GM23338 (cell line): ENCODE results near the gene CTNND2. TPM values are rescaled to one million over a fixed set of nuclear protein-coding genes. Genes with fewer than 3 reads are reported as not detected.

Source experiments
- ATAC-seq: fragments of 200-7000 bp; cut with Tn5 transposase; 3 replicates; pipeline ENCODE4 v1.9.1; 2020
- DNase-seq: peaks from one replicate; pipeline ENCODE4 v3.0.0-alpha.2; 2015; ENCODE audit warnings: low spot score
- H2AFZ ChIP-seq: fragments of 200-600 bp; sonication (generic); 2 replicates; pipeline ENCODE4 v1.8.0; 2016; ENCODE audit warnings: antibody characterized with exemption, mild to moderate bottlenecking, moderate library complexity
- H3F3A ChIP-seq: fragments of 200-600 bp; sonication (generic); replicated peaks from 2 replicates; pipeline ENCODE4 v1.8.0; 2017; ENCODE audit warnings: antibody characterized with exemption, mixed run types, low read depth
- H3K27ac ChIP-seq: fragments of 200-600 bp; sonication (generic); 2 replicates; pipeline ENCODE4 v1.6.1; 2016; ENCODE audit warnings: low read depth
- H3K27me3 ChIP-seq: fragments of 200-600 bp; sonication (generic); 2 replicates; pipeline ENCODE4 v1.8.0; 2016; ENCODE audit warnings: mild to moderate bottlenecking, mixed run types, moderate library complexity; ENCODE audit not compliant: insufficient read depth
- H3K36me3 ChIP-seq: fragments of 200-600 bp; sonication (generic); 2 replicates; pipeline ENCODE4 v1.8.0; 2016; ENCODE audit warnings: mild to moderate bottlenecking; ENCODE audit not compliant: insufficient read depth
- H3K4me1 ChIP-seq: fragments of 200-600 bp; sonication (generic); 2 replicates; pipeline ENCODE4 v1.8.0; 2016; ENCODE audit warnings: mild to moderate bottlenecking, moderate library complexity; ENCODE audit not compliant: insufficient read depth
- H3K4me2 ChIP-seq: fragments of 200-600 bp; sonication (generic); 2 replicates; pipeline ENCODE4 v1.7.1; 2017; ENCODE audit warnings: mixed run types
- H3K4me3 ChIP-seq: fragments of 200-600 bp; sonication (generic); 2 replicates; pipeline ENCODE4 v1.6.1; 2016; ENCODE audit warnings: mixed run types
- H3K79me2 ChIP-seq: fragments of 200-600 bp; sonication (generic); replicated peaks from 2 replicates; pipeline ENCODE4 v1.8.0; 2017; ENCODE audit warnings: mild to moderate bottlenecking; ENCODE audit not compliant: insufficient read depth
- H3K9me2 ChIP-seq: fragments of 200-600 bp; sonication (generic); 2 replicates; pipeline ENCODE4 v1.8.0; 2017; ENCODE audit not compliant: insufficient read depth
- H4K20me1 ChIP-seq: fragments of 200-600 bp; sonication (generic); replicated peaks from 2 replicates; pipeline ENCODE4 v1.8.0; 2017; ENCODE audit warnings: mild to moderate bottlenecking; ENCODE audit not compliant: insufficient read depth
- H3K27ac Mint-ChIP-seq: 2 replicates; pipeline ENCODE4 v1.8.0; 2020; ENCODE audit warnings: inconsistent platforms, mild to moderate bottlenecking, moderate library complexity, mixed read lengths
- H3K27me3 Mint-ChIP-seq: 3 replicates; pipeline ENCODE4 v1.8.0; 2022; ENCODE audit warnings: low read depth, mild to moderate bottlenecking, moderate library complexity, mixed read lengths, inconsistent platforms; ENCODE audit not compliant: insufficient read depth, poor library complexity
- H3K36me3 Mint-ChIP-seq: 3 replicates; pipeline ENCODE4 v1.8.0; 2021; ENCODE audit warnings: low read depth, mild to moderate bottlenecking, inconsistent platforms, moderate library complexity, mixed read lengths
- H3K4me1 Mint-ChIP-seq: 3 replicates; pipeline ENCODE4 v1.8.0; 2020; ENCODE audit warnings: mild to moderate bottlenecking, inconsistent platforms, mixed read lengths
- H3K4me3 Mint-ChIP-seq: 3 replicates; pipeline ENCODE4 v1.8.0; 2021; ENCODE audit warnings: moderate library complexity, mild to moderate bottlenecking, inconsistent platforms, mixed read lengths
- H3K9me3 Mint-ChIP-seq: 3 replicates; pipeline ENCODE4 v1.8.0; 2020; ENCODE audit warnings: moderate library complexity, mild to moderate bottlenecking, inconsistent platforms, mixed read lengths
- CREB1 ChIP-seq: fragments of 250-450 bp; sonication (Bioruptor Pico); IDR thresholded peaks from 2 replicates; pipeline ENCODE4 v1.5.0; 2020; ENCODE audit warnings: low read depth, mild to moderate bottlenecking, moderate library complexity
- CTCF ChIP-seq, 2 experiments: fragments of 200-600 bp in 1 of 2; sonication (generic) in 1 of 2; conservative IDR thresholded peaks; 2 replicates each; pipeline versions ENCODE4 v1.5.1 to v1.6.1; 2016 to 2017; ENCODE audit warnings: antibody characterized with exemption in 2 of 2, low read depth in 2 of 2, mild to moderate bottlenecking in 2 of 2, moderate library complexity in 1 of 2
- ETS1 ChIP-seq: IDR thresholded peaks from 2 replicates; pipeline ENCODE4 v1.6.1; 2016; ENCODE audit warnings: antibody characterized with exemption
- EZH2 ChIP-seq: fragments of 200-600 bp; sonication (generic); IDR thresholded peaks from one replicate; pipeline ENCODE4 v1.8.0; 2017; ENCODE audit warnings: antibody characterized with exemption, mild to moderate bottlenecking, low read depth; ENCODE audit not compliant: unreplicated experiment
- EZH2phosphoT487 ChIP-seq: fragments of 200-600 bp; sonication (generic); IDR thresholded peaks from one replicate; pipeline ENCODE4 v1.8.1; 2018; ENCODE audit warnings: antibody characterized with exemption; ENCODE audit not compliant: unreplicated experiment
- JUNB ChIP-seq: IDR thresholded peaks from one replicate; pipeline ENCODE4 v1.6.1; 2016; ENCODE audit warnings: antibody characterized with exemption; ENCODE audit not compliant: unreplicated experiment
- NANOG ChIP-seq: IDR thresholded peaks from 2 replicates; pipeline ENCODE4 v1.6.1; 2016; ENCODE audit warnings: antibody characterized with exemption, borderline replicate concordance
- POLR2AphosphoS5 ChIP-seq: IDR thresholded peaks from 2 replicates; pipeline ENCODE4 v1.6.1; 2016; ENCODE audit warnings: antibody characterized with exemption, low read depth
- REST ChIP-seq: IDR thresholded peaks from one replicate; pipeline ENCODE4 v1.6.1; 2018; ENCODE audit warnings: antibody characterized with exemption; ENCODE audit not compliant: unreplicated experiment
- STAT1 ChIP-seq: IDR thresholded peaks from one replicate; pipeline ENCODE4 v1.6.1; 2016; ENCODE audit warnings: antibody characterized with exemption; ENCODE audit not compliant: unreplicated experiment
- ZNF114 ChIP-seq: fragments of 250-450 bp; sonication (Bioruptor Pico); IDR thresholded peaks from 2 replicates; pipeline ENCODE4 v1.5.0; 2020; ENCODE audit warnings: mild to moderate bottlenecking, moderate library complexity
- ZNF331 ChIP-seq: fragments of 250-450 bp; sonication (Bioruptor Pico); IDR thresholded peaks from 2 replicates; pipeline ENCODE4 v1.5.0; 2020; ENCODE audit warnings: low read depth, mild to moderate bottlenecking, moderate library complexity
- ZNF462 ChIP-seq: fragments of 250-450 bp; sonication (Bioruptor Pico); IDR thresholded peaks from 2 replicates; pipeline ENCODE4 v1.5.0; 2020; ENCODE audit warnings: mild to moderate bottlenecking, moderate library complexity
- polyA plus RNA-seq: library from polyadenylated mRNA; unstranded; fragments of >200 nt; fragmentation: Nextera tagmentation; extraction: Ambion mirVana; gene quantifications from 2 replicates; pipeline ENCODE4 v1.2.1, GENCODE V29; 2016
- total RNA-seq: library from RNA; depleted of rRNA; stranded (reverse); fragments of >200 nt; shearing (Covaris generic); gene quantifications from 2 replicates; pipeline ENCODE4 v1.2.3, GENCODE V29; 2014

CTNND2 gene
- total and polyA plus RNA-seq, 2 experiments from 2014 or later, result 5.1 to 7.0 TPM

- Histone ChIP-seq H3F3A (no peaks in the 10 kb centered on the region), H3K36me3 (no peaks in the 10 kb centered on the region), H2AFZ (no peak overlapping the region), H3K4me3 (no peak overlapping the region), H4K20me1 (no peaks in the 10 kb centered on the region), H3K27ac (no peak overlapping the region), H3K79me2 (no peaks in the 10 kb centered on the region), H3K4me2 (no peak overlapping the region), H3K27me3 (no peaks in the 10 kb centered on the region), H3K9me2 (no peaks in the 10 kb centered on the region), H3K4me1 (no peaks in the 10 kb centered on the region)
- Mint-ChIP-seq H3K27me3 (peaks cover 2% of the 10 kb centered on the region), H3K27ac (no peak overlapping the region), H3K4me1 (no peaks in the 10 kb centered on the region; the same call in 2 of the 3 replicates), H3K9me3 (no peaks in the 10 kb centered on the region), H3K4me3 (no peak overlapping the region), H3K36me3 (no peaks in the 10 kb centered on the region)
- ATAC-seq (no peak), DNase-seq (no peak)
- TF ChIP-seq ZNF114 (CRISPR knock-in tag), result no peak
- TF ChIP-seq ZNF331 (CRISPR knock-in tag), result no peak
- TF ChIP-seq POLR2AphosphoS5, result no peak
- no peak for TF ChIP-seq ETS1
- no peak for TF ChIP-seq NANOG
- TF ChIP-seq STAT1, result no peak
- no peak for TF ChIP-seq ZNF462 (CRISPR knock-in tag)
- no peak for TF ChIP-seq CTCF (conservative IDR thresholded peaks at IDR 0.05; ENCODE audit: low read depth in 2 of 2)
- TF ChIP-seq CREB1, result no peak
- no peak for TF ChIP-seq REST
- no peak for TF ChIP-seq EZH2
- no peak for TF ChIP-seq EZH2phosphoT487
- TF ChIP-seq JUNB, result no peak
Measured at GRCh38 chr5:11121885-11122284, 782.4 kb downstream of the CTNND2 start.
